HG02623 (cell line): ENCODE measurements around the gene ESYT2.

ENCODE experiments used
- ATAC-seq: cut with Tn5 transposase; IDR thresholded peaks from one replicate; pipeline ENCODE4 v1.9.1; 2021; ENCODE audit warnings: moderate library complexity; ENCODE audit not compliant: unreplicated experiment

ESYT2 gene

DNA sequence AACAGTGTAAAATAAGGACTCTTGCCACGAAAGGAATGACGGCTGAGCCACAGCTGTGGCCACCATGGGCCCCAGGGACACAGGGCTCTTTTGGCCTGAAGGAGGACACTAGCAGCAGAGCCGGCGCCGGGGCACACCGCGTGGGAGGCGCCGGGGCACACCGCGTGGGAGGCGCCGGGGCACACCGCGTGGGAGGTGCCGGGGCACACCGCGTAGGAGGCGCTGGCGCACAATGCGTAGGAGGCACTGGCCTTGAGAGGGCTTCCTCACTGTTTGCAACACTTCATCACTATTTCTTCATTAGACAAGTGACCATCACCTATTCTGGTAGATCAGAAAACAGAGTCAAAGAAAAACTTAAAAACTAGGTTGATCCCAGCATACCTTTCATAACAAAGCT, 23.4 kb downstream of the ESYT2 start:
- no peak for ATAC-seq

DNA sequence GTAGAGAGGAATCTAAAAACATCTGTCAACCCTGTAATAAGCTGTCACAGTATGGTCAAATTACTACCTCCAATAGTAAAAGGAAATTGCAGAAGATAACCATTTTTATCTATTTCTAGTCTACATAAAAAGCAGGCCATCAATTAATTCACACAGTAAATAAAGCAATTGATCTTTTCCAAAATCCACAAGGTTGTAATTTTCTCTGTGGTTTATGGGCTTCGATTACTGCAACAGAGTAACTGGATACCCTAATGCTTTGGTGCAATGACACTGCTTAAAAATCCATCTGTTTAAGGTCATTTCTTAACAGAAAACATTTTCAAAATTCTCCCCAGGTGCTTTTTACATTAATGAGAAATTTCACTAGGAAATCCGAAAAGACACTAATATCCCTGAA, 23.9 kb downstream of the ESYT2 start:
- ATAC-seq = no peak

DNA sequence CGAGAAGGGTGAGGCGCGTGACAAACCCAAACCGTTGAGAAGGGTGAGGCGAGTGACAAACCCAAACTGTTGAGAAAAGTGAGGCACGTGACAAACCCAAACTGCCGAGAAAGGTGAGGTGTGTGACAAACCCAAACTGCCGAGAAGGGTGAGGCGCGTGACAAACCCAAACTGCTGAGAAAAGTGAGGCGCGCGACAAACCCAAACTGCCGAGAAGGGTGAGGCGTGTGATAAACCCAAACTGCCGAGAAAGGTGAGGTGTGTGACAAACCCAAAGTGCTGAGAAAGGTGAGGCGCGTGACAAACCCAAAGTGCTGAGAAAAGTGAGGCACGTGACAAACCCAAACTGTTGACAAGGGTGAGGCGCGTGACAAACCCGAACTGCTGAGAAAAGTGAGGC, 25.0 kb downstream of the ESYT2 start:
- ATAC-seq = no peak

- ATAC-seq = no peak
Observed at GRCh38 chr7:158803367-158803969, 25.8 kb downstream of the ESYT2 start.

DNA sequence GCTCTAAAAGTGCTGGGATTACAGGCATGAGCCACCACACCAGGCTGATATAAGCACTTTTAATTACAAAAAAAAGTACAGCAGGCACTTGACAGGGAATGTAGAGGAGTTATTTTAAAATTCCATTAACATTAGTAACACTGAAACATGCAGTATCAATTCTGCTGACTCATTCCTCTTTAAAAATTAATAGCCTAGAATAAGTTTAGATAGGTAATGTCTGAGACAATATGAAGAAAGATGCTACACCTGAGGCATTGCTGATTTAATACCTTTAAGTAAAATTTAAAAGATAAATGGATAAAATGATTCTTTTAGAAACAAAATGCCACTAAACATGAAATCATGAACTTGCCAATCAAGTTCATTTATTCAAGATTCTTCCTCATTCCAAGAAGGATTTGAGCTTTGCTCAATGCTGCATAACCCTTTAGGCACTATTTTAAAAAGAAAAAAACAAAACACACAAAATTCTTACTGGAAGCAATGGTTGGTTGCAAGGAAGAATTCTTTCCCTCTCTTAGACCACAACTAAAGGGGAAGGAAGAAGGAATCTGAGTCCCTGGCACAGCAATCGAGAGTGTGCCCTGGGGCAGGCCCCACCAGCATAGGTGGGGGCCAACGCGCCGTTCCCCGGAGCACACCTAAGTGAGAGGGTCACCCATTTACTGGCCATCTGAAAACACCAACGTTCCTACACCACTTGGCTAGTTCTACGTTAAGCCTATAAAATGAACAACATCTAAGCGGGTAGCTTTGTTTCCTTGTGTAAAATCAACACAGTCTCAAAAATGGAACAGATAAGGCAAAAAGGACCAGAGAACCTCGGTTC, 26.6 kb downstream of the ESYT2 start:
- no peak for ATAC-seq

- ATAC-seq = no peak
Observed at GRCh38 chr7:158798741-158799140, 30.6 kb downstream of the ESYT2 start.

GRCh38 chr7:158796667-158797066, 32.6 kb downstream of the ESYT2 start:
- no peak for ATAC-seq

GRCh38 chr7:158795272-158795671, 34.0 kb downstream of the ESYT2 start:
- ATAC-seq = no peak

DNA sequence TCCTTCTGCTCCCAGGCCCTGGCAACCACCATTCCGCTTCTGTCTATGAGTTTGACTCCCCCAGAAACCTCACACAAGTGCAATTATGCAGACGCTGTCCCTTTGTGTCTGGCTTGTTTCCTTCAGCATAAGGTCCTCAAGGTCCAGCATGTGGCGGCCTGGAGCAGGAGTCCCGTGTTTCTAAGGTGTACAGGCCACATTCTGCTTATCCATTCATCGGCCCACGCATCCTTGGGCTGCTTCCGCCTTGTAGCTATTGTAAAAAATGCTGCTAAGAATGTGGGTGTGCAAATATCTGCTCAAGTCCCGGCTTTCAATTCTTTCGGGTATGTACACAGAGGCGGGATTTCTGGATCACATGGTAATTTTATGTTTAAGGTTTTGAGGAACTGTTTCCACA, 38.2 kb downstream of the ESYT2 start:
- no peak for ATAC-seq

DNA sequence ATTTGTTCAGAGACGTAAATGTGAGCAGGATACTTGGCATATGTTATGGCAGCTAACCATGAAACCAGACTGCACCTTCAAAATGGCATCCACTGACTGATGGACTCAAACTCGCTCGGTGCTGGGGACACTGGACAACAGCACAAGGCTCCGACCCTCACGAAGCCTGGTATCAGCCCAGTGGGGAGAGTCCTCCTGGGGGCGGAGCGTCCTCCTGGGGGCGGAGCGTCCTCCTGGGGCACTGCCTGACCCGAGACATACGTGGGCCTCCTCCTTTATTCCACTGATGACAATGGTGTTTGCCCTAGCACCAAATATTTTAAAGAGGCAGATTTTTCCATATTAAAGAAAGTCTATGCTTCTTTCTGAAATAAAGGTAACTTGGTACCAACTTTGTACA, 39.5 kb downstream of the ESYT2 start:
- no peak for ATAC-seq

DNA sequence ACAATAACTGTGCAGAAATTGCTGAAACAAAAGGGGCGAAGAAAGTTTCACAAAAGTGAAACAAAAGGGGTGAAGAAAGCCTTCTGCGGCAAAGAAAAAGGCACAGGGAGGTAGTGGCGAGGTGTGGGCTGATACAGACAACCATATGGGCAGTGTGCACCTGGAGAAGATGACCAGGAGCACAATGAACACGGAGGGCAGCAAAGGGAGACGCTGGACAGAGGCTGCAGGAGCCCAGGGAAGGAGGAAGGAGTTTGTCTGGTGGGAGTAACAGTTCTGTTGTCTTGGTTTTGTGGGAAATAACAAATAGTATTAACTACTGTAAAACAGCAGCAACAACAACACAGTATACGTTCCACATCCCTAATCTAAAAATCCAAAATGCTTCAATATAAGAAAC, 42.4 kb downstream of the ESYT2 start:
- no peak for ATAC-seq

- ATAC-seq = no peak
Observed at GRCh38 chr7:158784270-158784669, 45.0 kb downstream of the ESYT2 start.

- no peak for ATAC-seq
Observed at GRCh38 chr7:158783595-158783994, 45.7 kb downstream of the ESYT2 start.

DNA sequence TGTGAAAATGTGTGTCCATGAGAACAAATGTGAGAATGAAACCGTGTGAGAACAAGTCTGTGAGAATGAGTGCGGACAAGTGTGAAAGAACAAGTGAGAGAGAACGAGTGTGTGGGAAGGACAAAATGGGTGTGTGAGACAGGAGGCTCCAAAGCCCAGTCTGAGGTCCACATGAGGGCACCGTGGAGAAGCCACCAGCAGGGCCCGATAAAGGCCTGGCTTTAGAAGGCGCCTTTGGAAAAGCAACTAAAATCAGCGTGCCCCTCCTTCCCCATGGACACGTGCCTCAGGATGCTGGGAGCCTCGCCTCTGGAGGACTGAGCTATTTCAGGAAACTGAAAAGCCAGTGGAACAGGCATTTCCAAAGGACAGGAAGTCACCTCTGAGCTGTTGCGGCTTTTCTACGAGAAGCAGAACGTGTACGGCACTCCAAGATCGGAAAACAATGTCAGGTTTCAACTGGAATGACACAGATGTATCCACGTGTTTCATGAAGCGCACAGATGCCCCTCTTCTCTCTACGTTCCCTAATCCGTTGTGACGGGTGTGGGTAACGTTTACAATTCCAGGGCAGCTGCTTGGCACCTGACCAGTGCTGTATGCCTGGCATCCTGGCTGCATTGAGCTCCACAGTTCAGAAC, 46.4 kb downstream of the ESYT2 start:
- no peak for ATAC-seq

GRCh38 chr7:158781974-158782664, 47.2 kb downstream of the ESYT2 start:
- ATAC-seq = no peak

GRCh38 chr7:158781217-158781973, 47.9 kb downstream of the ESYT2 start:
- ATAC-seq = no peak

DNA sequence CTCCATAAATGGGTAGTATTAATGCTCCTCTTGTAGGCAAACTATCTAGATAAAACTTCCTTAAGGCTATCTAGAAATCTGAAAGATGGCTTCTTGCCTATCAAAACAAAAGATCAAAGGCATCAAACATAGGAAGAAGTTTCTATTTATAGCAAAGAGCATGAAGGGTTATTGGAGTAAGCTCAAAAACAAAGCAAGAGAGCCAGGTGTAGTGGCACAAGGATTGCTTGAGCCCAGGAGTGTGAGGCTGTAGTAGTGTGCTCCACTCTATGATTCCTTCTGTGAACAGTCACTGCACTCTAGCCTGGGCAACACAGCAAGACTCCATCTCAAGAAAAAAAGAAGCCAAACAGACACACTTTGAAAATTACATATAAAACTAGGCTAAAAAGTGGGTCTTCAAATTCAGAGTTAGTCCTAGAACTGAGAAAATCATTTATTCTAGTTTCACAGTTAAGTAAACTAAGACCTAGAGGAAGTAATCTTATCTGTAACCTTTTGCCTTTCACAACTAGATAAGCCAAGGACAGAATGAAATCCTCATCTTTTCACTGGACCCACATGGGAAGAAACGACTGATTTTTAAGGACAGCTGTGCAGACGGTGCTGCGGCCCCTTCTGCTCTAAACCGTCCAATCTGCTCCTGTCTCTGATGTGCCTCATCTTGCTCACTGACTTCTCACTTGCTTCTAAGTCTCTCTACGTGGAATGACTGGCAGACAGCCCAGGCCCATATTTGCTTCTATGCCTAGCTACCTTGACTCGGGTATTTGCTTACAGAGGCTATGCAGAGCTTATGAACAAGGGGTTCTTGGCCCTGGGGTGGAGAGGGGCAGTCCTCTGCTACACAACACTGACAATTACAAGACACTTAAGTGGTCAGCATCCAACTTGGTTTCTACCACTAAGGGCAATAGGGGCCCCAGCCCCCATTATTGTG, 50.0 kb downstream of the ESYT2 start:
- no peak for ATAC-seq

- ATAC-seq = no peak
Observed at GRCh38 chr7:158778471-158778870, 50.8 kb downstream of the ESYT2 start.

DNA sequence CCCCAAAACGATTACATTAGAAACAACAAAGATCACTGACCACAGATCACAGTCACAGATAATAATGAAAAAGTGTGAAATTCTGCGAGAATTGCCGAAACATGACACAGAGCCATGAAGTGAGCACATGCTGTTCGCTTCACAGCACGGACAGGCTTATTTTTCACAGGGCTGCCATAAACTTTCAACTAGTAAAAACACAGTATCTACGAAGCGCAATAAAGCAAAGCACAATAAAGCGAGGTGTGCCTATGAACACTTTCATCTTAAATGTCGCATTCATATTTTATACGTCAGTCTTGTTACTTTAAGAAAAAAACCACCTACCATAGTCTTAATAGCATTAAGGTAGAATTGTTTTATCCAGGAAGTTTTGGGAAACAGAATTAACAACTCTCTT, 51.5 kb downstream of the ESYT2 start:
- ATAC-seq = no peak

DNA sequence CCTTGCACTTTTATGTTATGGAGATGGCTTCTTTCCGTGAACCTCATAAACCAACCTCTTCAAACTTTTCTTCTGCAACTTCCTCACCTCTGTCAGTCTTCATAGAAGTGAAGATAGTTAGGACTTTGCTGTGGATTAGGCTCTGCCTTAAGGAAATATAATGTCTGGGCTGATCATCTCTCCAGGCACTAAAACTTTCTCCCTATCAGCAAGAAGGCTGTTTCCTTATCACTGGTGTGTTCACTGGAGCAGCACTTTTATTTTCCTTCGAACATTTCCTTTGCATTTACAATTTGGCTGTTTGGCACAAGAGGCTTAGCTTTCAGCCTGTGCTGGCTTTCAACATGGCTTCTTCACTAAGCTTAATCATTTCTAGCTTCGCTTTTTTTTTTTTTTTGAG, 52.8 kb downstream of the ESYT2 start:
- no peak for ATAC-seq
